ENCODE data around the gene DEAF1. TPM values are rescaled to one million over a fixed set of nuclear protein-coding genes. Genes with fewer than 3 reads are reported as not detected.

DEAF1 gene
- total RNA-seq, 4 donors from 2014 or later = 14.8 to 42.4 (median 25.2) TPM

DNA sequence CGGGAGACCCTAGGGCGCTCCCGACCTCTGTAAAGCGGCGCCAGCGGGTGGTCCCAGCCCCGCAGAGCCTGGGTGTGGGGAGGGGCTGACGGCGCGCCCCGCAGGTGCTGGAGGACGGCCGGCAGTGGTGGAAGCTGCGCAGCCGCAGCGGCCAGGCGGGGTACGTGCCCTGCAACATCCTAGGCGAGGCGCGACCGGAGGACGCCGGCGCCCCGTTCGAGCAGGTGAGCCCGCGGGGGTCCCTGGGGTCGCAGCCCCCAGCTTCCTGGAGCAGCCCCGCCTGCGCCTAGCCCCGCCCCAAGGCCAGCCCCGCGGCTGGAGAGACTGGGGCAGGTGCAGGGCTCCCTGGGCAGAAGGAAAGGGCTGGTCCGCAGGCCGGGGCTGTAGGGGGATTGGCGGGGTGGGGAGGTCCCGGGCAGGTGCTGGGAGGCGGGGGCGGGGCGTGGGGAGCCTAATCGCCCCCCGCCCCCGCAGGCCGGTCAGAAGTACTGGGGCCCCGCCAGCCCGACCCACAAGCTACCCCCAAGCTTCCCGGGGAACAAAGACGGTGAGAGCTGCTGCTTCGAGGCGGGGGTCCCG is 30.7 kb upstream of the DEAF1 start:
- no peaks in the 10 kb centered on the region for H3K36me3 ChIP-seq
- no peak for DNase-seq
- TF ChIP-seq, protein P1, sequence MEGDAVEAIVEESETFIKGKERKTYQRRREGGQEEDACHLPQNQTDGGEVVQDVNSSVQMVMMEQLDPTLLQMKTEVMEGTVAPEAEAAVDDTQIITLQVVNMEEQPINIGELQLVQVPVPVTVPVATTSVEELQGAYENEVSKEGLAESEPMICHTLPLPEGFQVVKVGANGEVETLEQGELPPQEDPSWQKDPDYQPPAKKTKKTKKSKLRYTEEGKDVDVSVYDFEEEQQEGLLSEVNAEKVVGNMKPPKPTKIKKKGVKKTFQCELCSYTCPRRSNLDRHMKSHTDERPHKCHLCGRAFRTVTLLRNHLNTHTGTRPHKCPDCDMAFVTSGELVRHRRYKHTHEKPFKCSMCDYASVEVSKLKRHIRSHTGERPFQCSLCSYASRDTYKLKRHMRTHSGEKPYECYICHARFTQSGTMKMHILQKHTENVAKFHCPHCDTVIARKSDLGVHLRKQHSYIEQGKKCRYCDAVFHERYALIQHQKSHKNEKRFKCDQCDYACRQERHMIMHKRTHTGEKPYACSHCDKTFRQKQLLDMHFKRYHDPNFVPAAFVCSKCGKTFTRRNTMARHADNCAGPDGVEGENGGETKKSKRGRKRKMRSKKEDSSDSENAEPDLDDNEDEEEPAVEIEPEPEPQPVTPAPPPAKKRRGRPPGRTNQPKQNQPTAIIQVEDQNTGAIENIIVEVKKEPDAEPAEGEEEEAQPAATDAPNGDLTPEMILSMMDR (IDR thresholded peaks at IDR 0.05 in 4 of 5, conservative IDR thresholded peaks at IDR 0.05 in 1 of 5) = no peak
- no peak for TF ChIP-seq POLR2A (IDR thresholded peaks at IDR 0.05)
- peaks cover 42 to 61% (median 57%) of the 10 kb centered on the region in 3 donors for H3K27me3 ChIP-seq
- peak overlapping the region in 2 of 4 donors; percentile 9 to 30 for H3K4me3 ChIP-seq
- no peak overlapping the region for H3K27ac ChIP-seq
- peaks cover 4 to 31% of the 10 kb centered on the region in 2 donors for H3K4me1 ChIP-seq
- in situ Hi-C loops (cut with MboI; ENCODE audit: low sequenced_read_pairs in 4 of 4) = loop anchor here in 1 of 4 donors (25.0 kb wide), 1 partner anchor 163 kb away; the partner anchor contains the start of genes LMNTD2 and RASSF7
- H3K9me3 ChIP-seq = no peaks in the 10 kb centered on the region
- ATAC-seq = no peak
- intact Hi-C loops (cut with DNase I; ENCODE audit: low total_unique reads) = no loop called here

DNA sequence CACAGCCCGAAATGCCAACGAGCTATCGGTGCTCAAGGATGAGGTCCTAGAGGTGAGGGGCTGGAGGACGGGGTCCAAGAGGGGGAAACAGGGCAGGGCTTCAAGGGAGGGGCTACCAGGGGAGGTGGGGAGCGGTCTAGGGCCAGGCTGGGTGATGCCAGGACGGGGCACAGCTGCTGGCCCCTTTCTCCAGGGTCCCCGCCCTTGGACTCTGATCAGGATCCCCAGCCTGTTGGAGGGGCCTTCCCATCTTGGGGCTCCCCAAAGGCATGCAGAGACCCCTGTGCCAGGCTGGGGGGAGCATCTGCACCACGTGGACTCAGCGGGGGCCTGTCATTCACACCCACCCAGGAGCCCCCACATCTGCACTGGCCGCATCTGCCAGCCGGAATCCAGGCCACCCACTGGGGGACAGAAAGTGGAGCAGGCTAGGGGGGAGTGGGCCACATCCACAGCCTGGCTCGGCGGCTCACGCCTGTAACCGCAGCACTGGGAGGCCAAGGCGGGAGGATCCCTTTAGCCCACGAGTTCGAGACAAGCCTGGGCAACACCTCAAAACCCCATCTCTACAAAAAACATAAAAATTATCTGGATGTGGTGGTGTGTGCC is 29.9 kb upstream of the DEAF1 start:
- no peak for TF ChIP-seq POLR2A (IDR thresholded peaks at IDR 0.05)
- TF ChIP-seq, protein P1 (IDR thresholded peaks at IDR 0.05 in 4 of 5, conservative IDR thresholded peaks at IDR 0.05 in 1 of 5) = no peak
- Histone ChIP-seq H3K4me1 (peaks cover 4 to 31% of the 10 kb centered on the region in 2 donors), H3K9me3 (no peaks in the 10 kb centered on the region), H3K27me3 (peaks cover 50 to 69% (median 65%) of the 10 kb centered on the region in 3 donors), H3K36me3 (no peaks in the 10 kb centered on the region), H3K27ac (no peak overlapping the region), H3K4me3 (no peak overlapping the region)
- ATAC-seq (no peak), DNase-seq (no peak)
- in situ Hi-C loops (cut with MboI; ENCODE audit: low sequenced_read_pairs in 4 of 4) (loop anchor here (25.0 kb wide), 1 partner anchor 163 kb away; the partner anchor contains the start of genes LMNTD2 (in 4 of the 4) and RASSF7 (in 4 of the 4)), intact Hi-C loops (cut with DNase I; ENCODE audit: low total_unique reads) (no loop called here)

DNA sequence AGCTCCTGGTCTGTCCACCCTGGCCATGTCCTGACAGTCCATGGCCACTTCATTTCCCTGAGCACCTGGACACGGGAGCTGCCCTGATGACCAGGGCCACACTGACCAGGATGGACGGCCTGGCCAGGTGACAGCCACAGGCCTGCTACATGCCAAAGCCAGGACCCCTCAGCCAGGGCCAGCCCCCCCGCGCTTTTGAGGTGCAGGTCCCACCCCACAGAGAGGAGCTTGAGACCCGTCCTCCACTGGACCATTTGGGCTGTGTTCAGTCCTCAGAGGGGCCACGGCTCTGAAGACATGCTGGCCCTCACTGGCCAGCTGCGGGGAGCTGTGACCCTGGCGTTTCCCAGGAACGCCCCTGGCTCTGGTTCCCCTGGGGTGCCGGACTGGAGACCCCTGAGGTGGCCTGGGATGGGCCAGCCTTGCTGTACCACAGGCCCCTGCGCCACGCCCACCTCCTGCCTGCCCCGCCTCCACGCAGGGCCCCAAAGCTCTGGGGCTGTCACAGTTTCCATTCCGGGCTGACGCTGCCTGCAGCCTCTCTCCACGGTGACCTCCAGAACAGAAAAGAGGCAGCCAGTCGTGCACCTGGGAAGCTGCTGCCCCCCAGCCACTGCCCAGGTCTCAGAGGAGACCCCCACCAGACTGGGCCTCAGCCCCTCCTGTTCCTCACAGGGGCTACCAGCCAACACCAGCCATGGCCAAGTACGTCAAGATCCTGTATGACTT is 29.2 kb upstream of the DEAF1 start:
- peaks cover 4 to 31% of the 10 kb centered on the region in 2 donors for H3K4me1 ChIP-seq
- H3K36me3 ChIP-seq = no peaks in the 10 kb centered on the region
- no peak overlapping the region for H3K27ac ChIP-seq
- intact Hi-C loops (cut with DNase I; ENCODE audit: low total_unique reads) = no loop called here
- TF ChIP-seq POLR2A (IDR thresholded peaks at IDR 0.05) = no peak
- TF ChIP-seq, protein P1 (IDR thresholded peaks at IDR 0.05 in 4 of 5, conservative IDR thresholded peaks at IDR 0.05 in 1 of 5) = no peak
- no peak for DNase-seq
- no peak overlapping the region for H3K4me3 ChIP-seq
- in situ Hi-C loops (cut with MboI; ENCODE audit: low sequenced_read_pairs in 4 of 4) = loop anchor here in 3 of 4 donors (25.0 kb wide), 1 partner anchor 162 kb away; the partner anchor contains the start of genes LMNTD2 (in 3 of the 3) and RASSF7 (in 3 of the 3)
- peaks cover 57 to 76% (median 72%) of the 10 kb centered on the region in 3 donors for H3K27me3 ChIP-seq
- no peak for ATAC-seq
- no peaks in the 10 kb centered on the region for H3K9me3 ChIP-seq

DNA sequence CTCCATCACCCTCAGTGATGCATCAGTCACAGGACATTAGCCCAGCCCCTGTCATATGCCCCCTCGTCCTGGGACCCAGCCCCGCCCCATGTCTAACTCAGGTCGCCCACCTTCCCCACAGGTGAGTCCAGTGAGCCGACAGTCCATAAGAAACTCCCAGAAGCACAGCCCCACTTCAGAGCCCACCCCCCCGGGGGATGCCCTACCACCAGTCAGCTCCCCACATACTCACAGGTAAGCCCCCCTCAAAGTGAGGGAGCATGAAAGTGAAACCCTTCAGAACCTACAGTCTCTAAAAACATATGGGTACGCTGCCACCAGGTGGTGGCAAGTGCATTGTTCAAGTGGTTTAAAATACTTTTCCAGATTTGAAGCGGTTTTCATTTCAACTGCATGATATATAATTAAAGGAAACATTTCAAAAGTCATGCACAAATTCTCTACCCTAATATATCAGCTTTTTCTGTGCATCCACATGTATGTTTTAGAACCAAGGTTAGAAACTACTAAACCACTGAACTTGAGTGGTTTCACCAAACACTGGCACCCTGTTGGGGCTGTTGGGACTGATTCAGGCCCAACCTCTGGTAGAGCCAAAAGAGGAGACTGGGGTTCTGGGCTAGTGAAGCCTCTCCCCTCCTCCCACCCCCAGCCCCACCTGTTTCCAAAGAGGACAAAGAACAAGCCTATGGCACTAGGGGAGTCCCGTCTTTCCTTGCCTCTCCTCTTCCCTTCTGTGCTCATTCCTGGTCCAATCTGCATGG is 28.3 kb upstream of the DEAF1 start:
- no peak for DNase-seq
- peak in 1 of 2 donors; percentile 64 for ATAC-seq
- TF ChIP-seq POLR2A (IDR thresholded peaks at IDR 0.05) = no peak
- TF ChIP-seq, protein P1 (IDR thresholded peaks at IDR 0.05 in 4 of 5, conservative IDR thresholded peaks at IDR 0.05 in 1 of 5) = peak; percentile 44 to 73 (median 67)
- Histone ChIP-seq H3K9me3 (no peaks in the 10 kb centered on the region), H3K27ac (no peak overlapping the region), H3K4me3 (no peak overlapping the region), H3K27me3 (peaks cover 58 to 78% (median 73%) of the 10 kb centered on the region in 3 donors), H3K4me1 (peaks cover 4 to 29% of the 10 kb centered on the region in 2 donors), H3K36me3 (no peaks in the 10 kb centered on the region)
- intact Hi-C loops (cut with DNase I; ENCODE audit: low total_unique reads) (loop anchor here (1.0 kb wide), 1 partner anchor 168 kb away; no protein-coding TSS in a partner anchor), in situ Hi-C loops (cut with MboI; ENCODE audit: low sequenced_read_pairs in 4 of 4) (loop anchor here in 3 of 4 donors (25.0 kb wide), 1 partner anchor 161 kb away; the partner anchor contains the start of genes LMNTD2 (in 3 of the 3) and RASSF7 (in 3 of the 3))

Measured in gastrocnemius medialis (tissue), 4 donors.